Measurements from ENCODE around the gene DDN.

DNA sequence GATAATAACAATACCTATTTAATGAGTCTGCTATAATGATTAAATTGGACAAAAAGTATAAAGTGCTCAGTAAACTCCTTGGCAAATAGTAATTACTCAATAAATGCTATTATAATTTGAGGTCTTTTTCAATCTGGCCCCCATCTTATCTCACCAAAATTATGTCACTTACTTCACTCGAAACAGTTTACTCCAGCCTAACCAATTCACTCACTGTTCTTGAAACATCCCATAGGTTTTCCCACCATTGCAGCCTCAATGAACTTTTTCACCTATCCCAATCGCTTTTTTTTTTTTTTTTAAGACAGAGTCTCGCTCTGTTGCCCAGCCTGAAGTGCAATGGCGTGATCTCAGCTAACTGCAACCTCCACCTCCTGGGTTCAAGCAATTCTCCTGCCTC is 36.9 kb upstream of the DDN start:
- no peak for TF ChIP-seq POLR2A (IDR thresholded peaks at IDR 0.05; ENCODE audit: extremely low read depth, insufficient read length)
- TF ChIP-seq, protein P1, sequence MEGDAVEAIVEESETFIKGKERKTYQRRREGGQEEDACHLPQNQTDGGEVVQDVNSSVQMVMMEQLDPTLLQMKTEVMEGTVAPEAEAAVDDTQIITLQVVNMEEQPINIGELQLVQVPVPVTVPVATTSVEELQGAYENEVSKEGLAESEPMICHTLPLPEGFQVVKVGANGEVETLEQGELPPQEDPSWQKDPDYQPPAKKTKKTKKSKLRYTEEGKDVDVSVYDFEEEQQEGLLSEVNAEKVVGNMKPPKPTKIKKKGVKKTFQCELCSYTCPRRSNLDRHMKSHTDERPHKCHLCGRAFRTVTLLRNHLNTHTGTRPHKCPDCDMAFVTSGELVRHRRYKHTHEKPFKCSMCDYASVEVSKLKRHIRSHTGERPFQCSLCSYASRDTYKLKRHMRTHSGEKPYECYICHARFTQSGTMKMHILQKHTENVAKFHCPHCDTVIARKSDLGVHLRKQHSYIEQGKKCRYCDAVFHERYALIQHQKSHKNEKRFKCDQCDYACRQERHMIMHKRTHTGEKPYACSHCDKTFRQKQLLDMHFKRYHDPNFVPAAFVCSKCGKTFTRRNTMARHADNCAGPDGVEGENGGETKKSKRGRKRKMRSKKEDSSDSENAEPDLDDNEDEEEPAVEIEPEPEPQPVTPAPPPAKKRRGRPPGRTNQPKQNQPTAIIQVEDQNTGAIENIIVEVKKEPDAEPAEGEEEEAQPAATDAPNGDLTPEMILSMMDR (IDR thresholded peaks at IDR 0.05; ENCODE audit: low read depth, low read length), result no peak

All from NB4 (cell line).